Measurements from ENCODE around the gene CLPTM1L. TPM values are rescaled to one million over a fixed set of nuclear protein-coding genes. Genes with fewer than 3 reads are reported as not detected.

CLPTM1L gene
- polyA plus RNA-seq, 1 experiment: 85.5 TPM

DNA sequence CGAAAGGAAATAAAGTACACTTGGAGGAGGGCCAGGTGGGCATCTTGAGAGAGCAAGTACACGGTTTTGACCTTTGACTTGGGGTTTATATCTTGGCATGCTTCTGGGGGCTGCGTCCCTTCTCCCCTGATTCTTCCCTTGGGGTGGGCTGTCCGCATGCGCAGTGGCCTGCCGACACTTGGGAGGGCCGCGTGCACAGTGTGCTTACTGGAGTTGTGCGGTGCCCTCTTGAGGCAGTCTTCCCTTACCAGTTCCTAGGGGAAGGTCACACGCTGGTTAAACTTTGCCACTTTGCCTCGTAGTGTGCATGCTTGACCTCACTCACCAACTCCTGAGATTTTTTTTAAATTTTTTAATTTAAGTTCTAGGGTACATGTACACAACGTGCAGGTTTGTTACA, 4.3 kb upstream of the CLPTM1L start:
- H3K27ac ChIP-seq (ENCODE audit: low read depth, low read length): no peak overlapping the region
- TF ChIP-seq, protein P1, sequence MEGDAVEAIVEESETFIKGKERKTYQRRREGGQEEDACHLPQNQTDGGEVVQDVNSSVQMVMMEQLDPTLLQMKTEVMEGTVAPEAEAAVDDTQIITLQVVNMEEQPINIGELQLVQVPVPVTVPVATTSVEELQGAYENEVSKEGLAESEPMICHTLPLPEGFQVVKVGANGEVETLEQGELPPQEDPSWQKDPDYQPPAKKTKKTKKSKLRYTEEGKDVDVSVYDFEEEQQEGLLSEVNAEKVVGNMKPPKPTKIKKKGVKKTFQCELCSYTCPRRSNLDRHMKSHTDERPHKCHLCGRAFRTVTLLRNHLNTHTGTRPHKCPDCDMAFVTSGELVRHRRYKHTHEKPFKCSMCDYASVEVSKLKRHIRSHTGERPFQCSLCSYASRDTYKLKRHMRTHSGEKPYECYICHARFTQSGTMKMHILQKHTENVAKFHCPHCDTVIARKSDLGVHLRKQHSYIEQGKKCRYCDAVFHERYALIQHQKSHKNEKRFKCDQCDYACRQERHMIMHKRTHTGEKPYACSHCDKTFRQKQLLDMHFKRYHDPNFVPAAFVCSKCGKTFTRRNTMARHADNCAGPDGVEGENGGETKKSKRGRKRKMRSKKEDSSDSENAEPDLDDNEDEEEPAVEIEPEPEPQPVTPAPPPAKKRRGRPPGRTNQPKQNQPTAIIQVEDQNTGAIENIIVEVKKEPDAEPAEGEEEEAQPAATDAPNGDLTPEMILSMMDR (IDR thresholded peaks at IDR 0.05; ENCODE audit: low read depth, low read length): no peak
- no peaks in the 10 kb centered on the region for H3K9me3 ChIP-seq (ENCODE audit: control insufficient read depth, insufficient read depth, low read length)
- CTCF ChIA-PET: no interaction called here
- no peak for DNase-seq (ENCODE audit: low read depth, low spot score)
- H3K4me3 ChIP-seq (ENCODE audit: low read depth, low read length): no peak overlapping the region
- POLR2A ChIA-PET: no interaction called here
- H3K27me3 ChIP-seq (ENCODE audit: control insufficient read depth, insufficient read depth, low read length): no peaks in the 10 kb centered on the region

DNA sequence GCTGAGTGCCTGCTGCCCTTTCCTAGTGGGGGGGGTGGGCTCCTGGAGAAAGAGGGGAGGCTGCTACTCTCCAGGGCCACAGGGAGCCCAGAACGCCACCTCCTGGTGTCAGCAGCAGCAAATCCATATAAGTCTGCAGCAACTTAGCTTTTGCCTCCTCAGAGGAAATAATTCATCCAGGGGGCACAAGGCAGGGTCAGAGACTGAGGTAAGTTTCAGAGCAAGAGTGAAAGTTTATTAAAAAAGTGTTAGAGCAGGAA, 4.0 kb upstream of the CLPTM1L start:
- ChIA-PET CTCF (no interaction called here), POLR2A (no interaction called here)
- no peak overlapping the region for H3K27ac ChIP-seq (ENCODE audit: low read depth, low read length)
- DNase-seq (ENCODE audit: low read depth, low spot score): no peak
- H3K4me3 ChIP-seq (ENCODE audit: low read depth, low read length): no peak overlapping the region
- TF ChIP-seq, protein P1 (IDR thresholded peaks at IDR 0.05; ENCODE audit: low read depth, low read length): no peak
- H3K27me3 ChIP-seq (ENCODE audit: control insufficient read depth, insufficient read depth, low read length): no peaks in the 10 kb centered on the region
- no peaks in the 10 kb centered on the region for H3K9me3 ChIP-seq (ENCODE audit: control insufficient read depth, insufficient read depth, low read length)

DNA sequence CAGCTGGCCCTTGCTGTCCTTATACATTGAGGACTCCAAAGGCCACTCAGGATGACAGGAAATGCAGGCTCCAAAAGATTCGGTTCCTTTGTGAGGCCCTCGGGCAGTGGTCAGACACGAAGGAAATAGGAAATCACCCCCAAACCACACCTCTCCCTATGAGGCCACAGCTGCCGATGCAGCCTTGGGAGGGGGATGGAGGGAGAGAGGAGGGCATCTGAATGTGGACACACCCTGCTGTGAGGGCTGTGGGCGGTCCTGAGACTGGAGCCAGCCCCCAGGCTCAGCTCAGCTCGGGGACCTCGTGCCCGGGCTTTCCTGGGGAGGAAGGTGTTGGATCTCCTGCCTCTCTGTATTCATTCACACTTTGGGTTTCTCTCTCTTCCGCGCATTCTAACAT, 2.7 kb upstream of the CLPTM1L start:
- DNase-seq (ENCODE audit: low read depth, low spot score): no peak
- TF ChIP-seq, protein P1 (IDR thresholded peaks at IDR 0.05; ENCODE audit: low read depth, low read length): no peak
- ChIA-PET CTCF (no interaction called here), POLR2A (no interaction called here)
- H3K27ac ChIP-seq (ENCODE audit: low read depth, low read length): no peak overlapping the region
- H3K4me3 ChIP-seq (ENCODE audit: low read depth, low read length): no peak overlapping the region
- H3K9me3 ChIP-seq (ENCODE audit: control insufficient read depth, insufficient read depth, low read length): no peaks in the 10 kb centered on the region
- H3K27me3 ChIP-seq (ENCODE audit: control insufficient read depth, insufficient read depth, low read length): no peaks in the 10 kb centered on the region

DNA sequence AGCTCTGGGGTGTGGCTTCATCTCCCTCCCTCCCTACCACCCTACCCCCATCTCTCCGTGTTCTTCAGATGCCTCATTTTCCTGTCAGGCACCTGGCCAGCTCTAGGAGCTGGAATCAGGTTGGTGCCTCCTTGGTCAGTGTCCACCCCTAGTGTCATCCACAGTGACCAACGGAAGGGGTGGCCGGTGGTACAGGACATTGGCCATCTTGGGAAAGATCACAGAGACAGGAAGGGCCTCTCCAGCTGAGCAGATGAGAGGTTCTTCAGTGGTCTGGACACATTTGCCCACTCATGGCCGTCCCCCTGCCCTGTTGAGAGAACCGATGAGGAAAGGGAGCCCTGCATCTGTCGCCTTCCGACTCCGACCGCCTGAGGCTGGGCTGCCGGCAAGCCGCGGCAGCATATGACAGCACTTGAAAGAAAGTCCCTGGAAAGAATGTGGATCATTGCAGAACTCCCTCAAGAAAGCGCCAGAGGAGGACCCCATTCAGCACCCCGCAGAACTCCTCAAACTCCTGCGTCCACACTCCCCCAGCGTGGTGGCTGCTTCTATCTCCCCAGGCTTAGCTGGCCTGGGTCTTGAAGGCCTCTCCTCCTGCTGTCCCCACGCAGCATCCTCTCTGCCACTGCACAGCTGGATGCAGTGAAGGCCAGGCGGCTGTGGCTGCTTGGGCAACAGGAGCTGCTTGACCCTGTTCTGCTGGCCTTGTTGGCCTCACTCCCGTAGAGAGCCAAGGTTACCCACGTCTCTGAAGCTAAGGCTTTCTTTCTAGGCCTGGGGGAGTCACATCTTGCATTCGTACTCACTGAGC, 1.9 kb upstream of the CLPTM1L start:
- H3K4me3 ChIP-seq (ENCODE audit: low read depth, low read length): no peak overlapping the region
- POLR2A ChIA-PET: no interaction called here
- no peak overlapping the region for H3K27ac ChIP-seq (ENCODE audit: low read depth, low read length)
- CTCF ChIA-PET: no interaction called here
- TF ChIP-seq, protein P1 (IDR thresholded peaks at IDR 0.05; ENCODE audit: low read depth, low read length): no peak
- H3K9me3 ChIP-seq (ENCODE audit: control insufficient read depth, insufficient read depth, low read length): no peaks in the 10 kb centered on the region
- no peak for DNase-seq (ENCODE audit: low read depth, low spot score)
- H3K27me3 ChIP-seq (ENCODE audit: control insufficient read depth, insufficient read depth, low read length): no peaks in the 10 kb centered on the region

DNA sequence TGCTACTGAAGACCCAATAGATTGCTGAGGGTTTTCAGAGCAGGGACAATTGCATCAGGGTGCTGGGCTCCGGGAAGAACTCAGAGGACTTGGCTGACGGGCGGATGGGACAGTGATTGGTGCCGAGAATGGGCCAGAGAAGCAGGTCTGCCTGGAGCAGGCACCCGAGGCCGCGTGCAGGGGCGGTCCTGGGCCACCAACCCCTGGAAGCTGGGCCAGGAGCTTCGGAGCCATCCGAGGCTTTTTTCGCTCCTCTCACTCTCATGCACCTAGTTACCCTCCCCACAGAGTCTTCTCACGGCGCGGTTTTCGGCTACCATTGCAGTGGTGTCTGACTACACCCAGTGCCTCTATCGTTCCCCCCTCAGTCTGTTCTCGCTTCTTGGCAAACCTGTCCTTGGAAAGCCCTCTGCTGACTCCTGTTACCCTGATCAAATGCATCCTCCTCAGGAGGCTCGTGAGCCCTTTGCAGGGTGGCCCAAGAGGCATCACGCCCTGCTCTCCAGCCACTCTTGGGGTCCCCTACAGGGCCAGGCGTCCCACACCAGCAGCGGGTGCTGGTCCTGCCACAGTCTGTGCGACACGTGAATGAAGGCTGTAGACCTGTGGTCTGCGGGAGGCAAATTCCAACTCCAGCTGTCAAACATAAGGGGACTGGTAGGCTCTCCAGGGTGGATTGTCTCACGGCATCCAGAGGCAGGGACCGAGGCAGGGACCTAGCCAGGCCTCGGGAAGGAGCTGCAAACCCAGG, 1.2 kb upstream of the CLPTM1L start:
- TF ChIP-seq, protein P1 (IDR thresholded peaks at IDR 0.05; ENCODE audit: low read depth, low read length): no peak
- Histone ChIP-seq H3K9me3 (ENCODE audit: control insufficient read depth, insufficient read depth, low read length) (no peaks in the 10 kb centered on the region), H3K4me3 (ENCODE audit: low read depth, low read length) (peak overlapping the region; percentile 87), H3K27me3 (ENCODE audit: control insufficient read depth, insufficient read depth, low read length) (no peaks in the 10 kb centered on the region), H3K27ac (ENCODE audit: low read depth, low read length) (peak overlapping the region; percentile 11)
- DNase-seq (ENCODE audit: low read depth, low spot score): no peak
- POLR2A ChIA-PET: no interaction called here
- CTCF ChIA-PET: interaction anchor here (1.4 kb wide), 1 partner anchor 34 kb away, joined by 3 read pairs; no protein-coding TSS in a partner anchor

Data from AG04450 (cell line).